Measurements from ENCODE around the gene ADARB1. TPM values are rescaled to one million over a fixed set of nuclear protein-coding genes. Genes with fewer than 3 reads are reported as not detected.

ADARB1 gene
- total RNA-seq, 2 experiments from 2014 or later = 6.6 to 20.5 TPM

- POLR2A ChIA-PET = no interaction called here
- no peak for TF ChIP-seq CTCF (conservative IDR thresholded peaks at IDR 0.05; ENCODE audit: low read length)
- TF ChIP-seq EZH2phosphoT487 (IDR thresholded peaks at IDR 0.05; ENCODE audit: borderline replicate concordance, low read depth, low read length) = no peak
- intact Hi-C loops (cut with micrococcal nuclease; ENCODE audit: unreplicated experiment) = no loop called here
These were observed 10.6 kb downstream of the ADARB1 start for GRCh38 chr21:45084881-45085536.

GRCh38 chr21:45085700-45086099 is 11.3 kb downstream of the ADARB1 start:
- TF ChIP-seq CTCF (conservative IDR thresholded peaks at IDR 0.05; ENCODE audit: low read length) (no peak), EZH2phosphoT487 (IDR thresholded peaks at IDR 0.05; ENCODE audit: borderline replicate concordance, low read depth, low read length) (no peak)
- Histone ChIP-seq H3K4me1 (ENCODE audit: insufficient read depth, low read length, poor library complexity, severe bottlenecking) (no peaks in the 10 kb centered on the region), H3K9me3 (ENCODE audit: low read length) (no peaks in the 10 kb centered on the region), H3K9me2 (ENCODE audit: insufficient read depth, low read length) (no peaks in the 10 kb centered on the region), H3K79me2 (ENCODE audit: insufficient read depth, low read depth, low read length) (no peaks in the 10 kb centered on the region), H3K4me3 (ENCODE audit: low read depth, low read length, poor library complexity, severe bottlenecking) (no peak overlapping the region), H3K4me2 (ENCODE audit: low read length) (no peak overlapping the region), H3K36me3 (ENCODE audit: insufficient read depth, low read length) (no peaks in the 10 kb centered on the region), H4K20me1 (ENCODE audit: insufficient read depth, low read length) (no peaks in the 10 kb centered on the region; the same call in 1 of the 2 replicates), H3K27ac (ENCODE audit: low read depth, low read length, poor library complexity, severe bottlenecking) (no peak overlapping the region), H2AFZ (ENCODE audit: low read length) (no peak overlapping the region)
- intact Hi-C loops (cut with micrococcal nuclease; ENCODE audit: unreplicated experiment) = no loop called here
- CTCF ChIA-PET (ENCODE audit: unreplicated experiment) = no interaction called here
- no TSS peak for BruUV-seq (replicated peaks)
- POLR2A ChIA-PET = no interaction called here
- DNase-seq (ENCODE audit: low spot score) = no peak

More at GRCh38 chr21:45084881-45085536, 10.6 kb downstream of the ADARB1 start:
- H3K4me3 ChIP-seq (ENCODE audit: low read depth, low read length, poor library complexity, severe bottlenecking) = no peak overlapping the region
- DNase-seq (ENCODE audit: low spot score) = no peak
- no peaks in the 10 kb centered on the region; the same call in 1 of the 2 replicates for H4K20me1 ChIP-seq (ENCODE audit: insufficient read depth, low read length)
- BruUV-seq (replicated peaks) = no TSS peak
- CTCF ChIA-PET (ENCODE audit: unreplicated experiment) = no interaction called here
- H3K9me2 ChIP-seq (ENCODE audit: insufficient read depth, low read length) = no peaks in the 10 kb centered on the region
- no peaks in the 10 kb centered on the region for H3K4me1 ChIP-seq (ENCODE audit: insufficient read depth, low read length, poor library complexity, severe bottlenecking)
- H3K36me3 ChIP-seq (ENCODE audit: insufficient read depth, low read length) = no peaks in the 10 kb centered on the region
- no peak overlapping the region for H2AFZ ChIP-seq (ENCODE audit: low read length)
- H3K27ac ChIP-seq (ENCODE audit: low read depth, low read length, poor library complexity, severe bottlenecking) = no peak overlapping the region
- H3K79me2 ChIP-seq (ENCODE audit: insufficient read depth, low read depth, low read length) = no peaks in the 10 kb centered on the region
- H3K9me3 ChIP-seq (ENCODE audit: low read length) = no peaks in the 10 kb centered on the region
- no peak overlapping the region for H3K4me2 ChIP-seq (ENCODE audit: low read length)

GRCh38 chr21:45086337-45086958 is 12.1 kb downstream of the ADARB1 start:
- Histone ChIP-seq H3K27ac (ENCODE audit: low read depth, low read length, poor library complexity, severe bottlenecking) (no peak overlapping the region), H3K9me2 (ENCODE audit: insufficient read depth, low read length) (no peaks in the 10 kb centered on the region), H3K9me3 (ENCODE audit: low read length) (no peaks in the 10 kb centered on the region), H3K4me3 (ENCODE audit: low read depth, low read length, poor library complexity, severe bottlenecking) (no peak overlapping the region), H2AFZ (ENCODE audit: low read length) (no peak overlapping the region), H3K79me2 (ENCODE audit: insufficient read depth, low read depth, low read length) (no peaks in the 10 kb centered on the region), H3K4me1 (ENCODE audit: insufficient read depth, low read length, poor library complexity, severe bottlenecking) (peaks cover under 1% of the 10 kb centered on the region), H3K4me2 (ENCODE audit: low read length) (no peak overlapping the region), H4K20me1 (ENCODE audit: insufficient read depth, low read length) (no peaks in the 10 kb centered on the region; the same call in 1 of the 2 replicates), H3K36me3 (ENCODE audit: insufficient read depth, low read length) (no peaks in the 10 kb centered on the region)
- DNase-seq (ENCODE audit: low spot score) = no peak
- TF ChIP-seq EZH2phosphoT487 (IDR thresholded peaks at IDR 0.05; ENCODE audit: borderline replicate concordance, low read depth, low read length) (no peak), CTCF (conservative IDR thresholded peaks at IDR 0.05; ENCODE audit: low read length) (no peak)
- intact Hi-C loops (cut with micrococcal nuclease; ENCODE audit: unreplicated experiment) = no loop called here
- ChIA-PET POLR2A (interaction anchor here (1.0 kb wide), 1 partner anchor 12 kb away, joined by 3 read pairs; no protein-coding TSS in a partner anchor), CTCF (ENCODE audit: unreplicated experiment) (no interaction called here)
- BruUV-seq (replicated peaks) = no TSS peak

Measured in OCI-LY7 (cell line).